Islet of Langerhans (tissue), 1 donor: Measurements from ENCODE around the gene SLC6A3.
"Not testable (repeated sequence)": the region's sequence is repeated elsewhere in the genome, so short reads cannot be mapped to it uniquely, and the experiment has no call there.

ENCODE experiments used
- FAIRE-seq: peaks from one replicate; lab custom pipeline; 2011; peaks lifted over from hg19 to GRCh38; lab: Jason Lieb, UNC

SLC6A3 gene

GRCh38 chr5:1367149-1367548, 78.1 kb downstream of the SLC6A3 start:
- no peak for FAIRE-seq

GRCh38 chr5:1366514-1366913, 78.7 kb downstream of the SLC6A3 start:
- FAIRE-seq: no peak

GRCh38 chr5:1364211-1364610, 81.0 kb downstream of the SLC6A3 start:
- FAIRE-seq: no peak

GRCh38 chr5:1363581-1363980, 81.7 kb downstream of the SLC6A3 start:
- no peak for FAIRE-seq

- no peak for FAIRE-seq
Measured at GRCh38 chr5:1363160-1363559, 82.1 kb downstream of the SLC6A3 start.

GRCh38 chr5:1362242-1363015, 82.8 kb downstream of the SLC6A3 start:
- no peak for FAIRE-seq

GRCh38 chr5:1360861-1361260, 84.4 kb downstream of the SLC6A3 start:
- no peak for FAIRE-seq

GRCh38 chr5:1360367-1360766, 84.9 kb downstream of the SLC6A3 start:
- not testable (repeated sequence) for FAIRE-seq

GRCh38 chr5:1359713-1360112, 85.5 kb downstream of the SLC6A3 start:
- FAIRE-seq: no peak

GRCh38 chr5:1359031-1359645, 86.1 kb downstream of the SLC6A3 start:
- no peak for FAIRE-seq

- no peak for FAIRE-seq
Measured at GRCh38 chr5:1358726-1359025, 86.6 kb downstream of the SLC6A3 start.

GRCh38 chr5:1357946-1358725, 87.1 kb downstream of the SLC6A3 start:
- no peak for FAIRE-seq

- no peak for FAIRE-seq
Measured at GRCh38 chr5:1356873-1357787, 88.1 kb downstream of the SLC6A3 start.

- no peak for FAIRE-seq
Measured at GRCh38 chr5:1354576-1354975, 90.7 kb downstream of the SLC6A3 start.

GRCh38 chr5:1352231-1353219, 92.7 kb downstream of the SLC6A3 start:
- FAIRE-seq: no peak

- FAIRE-seq: no peak
Measured at GRCh38 chr5:1351156-1351555, 94.1 kb downstream of the SLC6A3 start.

- FAIRE-seq: no peak
Measured at GRCh38 chr5:1349246-1349645, 96.0 kb downstream of the SLC6A3 start.

- no peak for FAIRE-seq
Measured at GRCh38 chr5:1348986-1349245, 96.3 kb downstream of the SLC6A3 start.

GRCh38 chr5:1347571-1347970, 97.7 kb downstream of the SLC6A3 start:
- FAIRE-seq: no peak

- no peak for FAIRE-seq
Measured at GRCh38 chr5:1346627-1347440, 98.4 kb downstream of the SLC6A3 start.
